HepG2 (cell line): ENCODE data around the gene SPNS1. TPM values are rescaled to one million over a fixed set of nuclear protein-coding genes. Genes with fewer than 3 reads are reported as not detected.
A peak's percentile ranks its signal among the peaks of the same experiment; 100 is the strongest.

Experiments used
- ADNP ChIP-seq: sonication (generic); formaldehyde crosslinking; IDR thresholded peaks from 2 replicates; pipeline ENCODE4 v1.4.0; 2020; ENCODE audit warnings: missing genetic modification reagents
- AFF4 ChIP-seq: sonication (generic); formaldehyde crosslinking; IDR thresholded peaks from 2 replicates; pipeline ENCODE4 v1.4.0; 2020; ENCODE audit warnings: missing genetic modification reagents
- BRD4 ChIP-seq: sonication (generic); formaldehyde crosslinking; IDR thresholded peaks from 2 replicates; pipeline ENCODE4 v1.4.0; 2020; ENCODE audit warnings: missing genetic modification reagents
- CHD4 ChIP-seq: fragments of 200-600 bp; sonication (generic); IDR thresholded peaks from 2 replicates; pipeline ENCODE4 v1.7.0; 2017; ENCODE audit warnings: mild to moderate bottlenecking, low read length, borderline replicate concordance
- DMTF1 ChIP-seq: sonication (generic); formaldehyde crosslinking; IDR thresholded peaks from 2 replicates; pipeline ENCODE4 v1.4.0; 2020; ENCODE audit warnings: mild to moderate bottlenecking, missing genetic modification reagents
- DRAP1 ChIP-seq: IDR thresholded peaks from 2 replicates; pipeline ENCODE4 v1.6.1; 2016; ENCODE audit warnings: missing genetic modification reagents, missing compliant biosample characterization
- HNRNPH1 ChIP-seq: fragments of 200-400 bp; formaldehyde crosslinking; optimal IDR thresholded peaks from 2 replicates; pipeline ENCODE3; 2017; ENCODE audit warnings: mild to moderate bottlenecking, low read depth, low read length
- HOXA9 ChIP-seq: sonication (generic); formaldehyde crosslinking; IDR thresholded peaks from 2 replicates; pipeline ENCODE4 v1.8.1; 2022; ENCODE audit warnings: missing genetic modification reagents, mild to moderate bottlenecking, moderate library complexity, borderline replicate concordance
- KLF6 ChIP-seq: IDR thresholded peaks from 2 replicates; pipeline ENCODE4 v1.8.0; 2016; ENCODE audit warnings: missing biosample characterization, missing genetic modification reagents
- MAZ ChIP-seq, 2 experiments: sonication (generic) in 1 of 2; formaldehyde crosslinking in 1 of 2; IDR thresholded peaks; 2 replicates each; pipeline versions ENCODE4 v1.5.0 to v1.6.1; 2012 to 2020; ENCODE audit warnings: low read depth in 2 of 2, mild to moderate bottlenecking in 2 of 2, borderline replicate concordance in 1 of 2, improper control_type of control experiment in 1 of 2, low read length in 1 of 2, missing genetic modification reagents in 1 of 2, moderate library complexity in 1 of 2
- NFE2 ChIP-seq: sonication (generic); formaldehyde crosslinking; IDR thresholded peaks from 2 replicates; pipeline ENCODE4 v1.4.0; 2020; ENCODE audit warnings: missing genetic modification reagents
- THAP11 ChIP-seq: IDR thresholded peaks from 2 replicates; pipeline ENCODE4 v1.6.1; 2016; ENCODE audit warnings: missing biosample characterization, missing genetic modification reagents
- ZNF160 ChIP-seq: sonication (generic); formaldehyde crosslinking; IDR thresholded peaks from 2 replicates; pipeline ENCODE4 v1.8.0; 2022; ENCODE audit warnings: mild to moderate bottlenecking, inconsistent platforms, missing genetic modification reagents
- ZNF224 ChIP-seq: sonication (generic); formaldehyde crosslinking; IDR thresholded peaks from 2 replicates; pipeline ENCODE4 v1.5.0; 2020; ENCODE audit warnings: mild to moderate bottlenecking, missing genetic modification reagents
- ZNF362 ChIP-seq: sonication (generic); formaldehyde crosslinking; IDR thresholded peaks from 2 replicates; pipeline ENCODE4 v1.4.0; 2020; ENCODE audit warnings: missing genetic modification reagents, mild to moderate bottlenecking, borderline replicate concordance
- ZNF569 ChIP-seq: sonication (generic); formaldehyde crosslinking; IDR thresholded peaks from 2 replicates; pipeline ENCODE4 v1.5.0; 2020; ENCODE audit warnings: mild to moderate bottlenecking, missing genetic modification reagents, moderate library complexity, borderline replicate concordance
- ZNF572 ChIP-seq: sonication (generic); formaldehyde crosslinking; IDR thresholded peaks from 2 replicates; pipeline ENCODE4 v1.5.1; 2020; ENCODE audit warnings: mild to moderate bottlenecking, missing genetic modification reagents
- ZNF574 ChIP-seq: sonication (generic); formaldehyde crosslinking; IDR thresholded peaks from 2 replicates; pipeline ENCODE4 v1.4.0; 2020; ENCODE audit warnings: missing genetic modification reagents
- ZNF788 ChIP-seq: sonication (generic); formaldehyde crosslinking; IDR thresholded peaks from 2 replicates; pipeline ENCODE4 v1.5.0; 2020; ENCODE audit warnings: mild to moderate bottlenecking, missing genetic modification reagents, borderline replicate concordance
- ZNF850 ChIP-seq: sonication (generic); formaldehyde crosslinking; conservative IDR thresholded peaks from 2 replicates; pipeline ENCODE4 v1.9.0; 2021; ENCODE audit warnings: mild to moderate bottlenecking, missing genetic modification reagents
- polyA plus RNA-seq, 8 experiments: library from polyadenylated mRNA; depleted of rRNA in 3 of 8; stranded (reverse) in 7 of 8; unstranded in 1 of 8; fragments of >200 nt; fragmentation: Illumina TruSeq in 4 of 8; extraction: Trizol in 4 of 8; gene quantifications; 2 replicates each; pipeline versions ENCODE4 v1.2.1 to v1.2.3, GENCODE V29; 2011 to 2016; ENCODE audit warnings: low read depth in 4 of 8, missing spikeins in 1 of 8, mixed read lengths in 1 of 8; ENCODE audit not compliant: insufficient read depth in 1 of 8
- total RNA-seq, 5 experiments: library from RNA; depleted of rRNA; stranded (reverse); fragments of >200 nt; fragmentation: Illumina TruSeq; extraction: Trizol; gene quantifications; 2 replicates each; pipeline ENCODE4 v1.2.3, GENCODE V29; 2016; ENCODE audit warnings: low read depth in 1 of 5

SPNS1 gene
- total and polyA plus RNA-seq, 2 of the 13 experiments (the other 11 are each of a cell fraction or from before 2014, with no cell fraction given), result 25.6 to 38.8 TPM

GRCh38 chr16:28936784-28937155, 37.8 kb upstream of the SPNS1 start (continued):
- no peak for TF ChIP-seq DMTF1 (CRISPR knock-in tag)
- 0 out of 2 replicates have a peak, but pooled peaks have one; percentile 24 for TF ChIP-seq ZNF572
- no peak for TF ChIP-seq ZNF850 (CRISPR knock-in tag)
- peak; percentile 34; the same call in 1 of the 2 replicates for TF ChIP-seq ZNF160 (CRISPR knock-in tag)
- no peak for TF ChIP-seq ADNP (CRISPR knock-in tag)
- TF ChIP-seq THAP11 (CRISPR knock-in tag), result no peak
- TF ChIP-seq MAZ (IDR thresholded peaks at IDR 0.05; ENCODE audit: borderline replicate concordance, low read depth, low read length), result no peak
- no peak for TF ChIP-seq MAZ (CRISPR knock-in tag; IDR thresholded peaks at IDR 0.05; ENCODE audit: low read depth)
- no peak for TF ChIP-seq NFE2
- no peak for TF ChIP-seq DRAP1 (CRISPR knock-in tag)
- TF ChIP-seq HNRNPH1, result no peak
- TF ChIP-seq CHD4, result no peak
- TF ChIP-seq BRD4, result no peak
- no peak for TF ChIP-seq ZNF362 (CRISPR knock-in tag)
- TF ChIP-seq ZNF569 (CRISPR knock-in tag), result no peak
- TF ChIP-seq HOXA9 (CRISPR knock-in tag), result no peak
- TF ChIP-seq ZNF788 (CRISPR knock-in tag), result no peak; the same call in 1 of the 2 replicates
- TF ChIP-seq KLF6, result no peak
- no peak for TF ChIP-seq ZNF224 (CRISPR knock-in tag)
- no peak; the same call in 1 of the 2 replicates for TF ChIP-seq ZNF574
- no peak for TF ChIP-seq AFF4 (CRISPR knock-in tag)
